Stimulated activated CD4-positive, alpha-beta T cell treated with anti-CD3 and anti-CD28 coated beads, TNF-alpha, amount 100 ng/mL, for 1 hour (primary cell): ENCODE results near the gene KRTAP10-7.

Experiments
- DNase-seq, 3 donors: peaks; one replicate each; pipeline ENCODE4 v3.0.0-alpha.2; 2020; ENCODE audit warnings: low read depth in 3 of 3, low spot score in 1 of 3

KRTAP10-7 gene

GRCh38 chr21:44650973-44651675 lies 50.7 kb downstream of the KRTAP10-7 start:
- no peak for DNase-seq
